ENCODE measurements around the gene DEFB108B.

DNA sequence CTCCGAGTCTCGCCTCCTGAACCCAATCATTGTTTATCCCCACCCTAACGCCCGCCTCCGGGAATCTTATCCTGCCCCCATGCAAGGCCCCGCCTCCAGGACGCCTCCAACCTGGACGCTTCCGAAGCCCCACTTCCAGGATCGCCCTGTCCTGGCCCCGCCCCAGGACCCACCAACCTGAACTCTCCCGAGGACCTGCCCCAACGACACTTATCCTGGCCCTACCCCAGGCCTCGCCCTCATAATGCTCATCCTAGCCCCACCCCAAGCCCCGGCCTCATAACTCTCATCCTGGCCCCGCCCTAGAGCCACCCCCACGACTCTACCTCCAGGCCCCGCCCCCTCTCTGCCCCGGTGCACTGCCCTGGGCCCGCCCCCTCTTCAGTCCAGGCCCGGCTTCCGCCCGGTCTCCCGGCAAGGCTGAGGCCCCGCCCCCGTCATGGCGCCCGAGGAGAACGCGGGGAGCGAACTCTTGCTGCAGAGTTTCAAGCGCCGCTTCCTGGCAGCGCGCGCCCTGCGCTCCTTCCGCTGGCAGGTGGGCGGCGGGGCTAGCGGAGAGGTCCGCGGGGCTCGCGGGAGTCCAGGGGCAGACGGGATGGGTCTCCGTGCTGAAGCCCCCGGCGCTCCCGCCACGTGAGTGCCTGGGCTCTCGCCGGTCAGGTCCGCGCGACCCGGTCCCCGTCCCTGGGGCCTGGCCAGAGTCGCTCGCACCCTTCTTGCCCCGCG is 45.7 kb upstream of the DEFB108B start:
- no peak for TF ChIP-seq ZNF274 (IDR thresholded peaks at IDR 0.05; ENCODE audit: low read length)
- no peak for TF ChIP-seq ZNF274 (tag by site-specific recombination; IDR thresholded peaks at IDR 0.05; ENCODE audit: borderline replicate concordance)
- TF ChIP-seq, protein P1, sequence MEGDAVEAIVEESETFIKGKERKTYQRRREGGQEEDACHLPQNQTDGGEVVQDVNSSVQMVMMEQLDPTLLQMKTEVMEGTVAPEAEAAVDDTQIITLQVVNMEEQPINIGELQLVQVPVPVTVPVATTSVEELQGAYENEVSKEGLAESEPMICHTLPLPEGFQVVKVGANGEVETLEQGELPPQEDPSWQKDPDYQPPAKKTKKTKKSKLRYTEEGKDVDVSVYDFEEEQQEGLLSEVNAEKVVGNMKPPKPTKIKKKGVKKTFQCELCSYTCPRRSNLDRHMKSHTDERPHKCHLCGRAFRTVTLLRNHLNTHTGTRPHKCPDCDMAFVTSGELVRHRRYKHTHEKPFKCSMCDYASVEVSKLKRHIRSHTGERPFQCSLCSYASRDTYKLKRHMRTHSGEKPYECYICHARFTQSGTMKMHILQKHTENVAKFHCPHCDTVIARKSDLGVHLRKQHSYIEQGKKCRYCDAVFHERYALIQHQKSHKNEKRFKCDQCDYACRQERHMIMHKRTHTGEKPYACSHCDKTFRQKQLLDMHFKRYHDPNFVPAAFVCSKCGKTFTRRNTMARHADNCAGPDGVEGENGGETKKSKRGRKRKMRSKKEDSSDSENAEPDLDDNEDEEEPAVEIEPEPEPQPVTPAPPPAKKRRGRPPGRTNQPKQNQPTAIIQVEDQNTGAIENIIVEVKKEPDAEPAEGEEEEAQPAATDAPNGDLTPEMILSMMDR (tag by site-specific recombination; IDR thresholded peaks at IDR 0.05) = no peak
- TF ChIP-seq, protein P2, sequence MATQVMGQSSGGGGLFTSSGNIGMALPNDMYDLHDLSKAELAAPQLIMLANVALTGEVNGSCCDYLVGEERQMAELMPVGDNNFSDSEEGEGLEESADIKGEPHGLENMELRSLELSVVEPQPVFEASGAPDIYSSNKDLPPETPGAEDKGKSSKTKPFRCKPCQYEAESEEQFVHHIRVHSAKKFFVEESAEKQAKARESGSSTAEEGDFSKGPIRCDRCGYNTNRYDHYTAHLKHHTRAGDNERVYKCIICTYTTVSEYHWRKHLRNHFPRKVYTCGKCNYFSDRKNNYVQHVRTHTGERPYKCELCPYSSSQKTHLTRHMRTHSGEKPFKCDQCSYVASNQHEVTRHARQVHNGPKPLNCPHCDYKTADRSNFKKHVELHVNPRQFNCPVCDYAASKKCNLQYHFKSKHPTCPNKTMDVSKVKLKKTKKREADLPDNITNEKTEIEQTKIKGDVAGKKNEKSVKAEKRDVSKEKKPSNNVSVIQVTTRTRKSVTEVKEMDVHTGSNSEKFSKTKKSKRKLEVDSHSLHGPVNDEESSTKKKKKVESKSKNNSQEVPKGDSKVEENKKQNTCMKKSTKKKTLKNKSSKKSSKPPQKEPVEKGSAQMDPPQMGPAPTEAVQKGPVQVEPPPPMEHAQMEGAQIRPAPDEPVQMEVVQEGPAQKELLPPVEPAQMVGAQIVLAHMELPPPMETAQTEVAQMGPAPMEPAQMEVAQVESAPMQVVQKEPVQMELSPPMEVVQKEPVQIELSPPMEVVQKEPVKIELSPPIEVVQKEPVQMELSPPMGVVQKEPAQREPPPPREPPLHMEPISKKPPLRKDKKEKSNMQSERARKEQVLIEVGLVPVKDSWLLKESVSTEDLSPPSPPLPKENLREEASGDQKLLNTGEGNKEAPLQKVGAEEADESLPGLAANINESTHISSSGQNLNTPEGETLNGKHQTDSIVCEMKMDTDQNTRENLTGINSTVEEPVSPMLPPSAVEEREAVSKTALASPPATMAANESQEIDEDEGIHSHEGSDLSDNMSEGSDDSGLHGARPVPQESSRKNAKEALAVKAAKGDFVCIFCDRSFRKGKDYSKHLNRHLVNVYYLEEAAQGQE (tag by site-specific recombination; IDR thresholded peaks at IDR 0.05) = no peak
- TF ChIP-seq, protein P3, sequence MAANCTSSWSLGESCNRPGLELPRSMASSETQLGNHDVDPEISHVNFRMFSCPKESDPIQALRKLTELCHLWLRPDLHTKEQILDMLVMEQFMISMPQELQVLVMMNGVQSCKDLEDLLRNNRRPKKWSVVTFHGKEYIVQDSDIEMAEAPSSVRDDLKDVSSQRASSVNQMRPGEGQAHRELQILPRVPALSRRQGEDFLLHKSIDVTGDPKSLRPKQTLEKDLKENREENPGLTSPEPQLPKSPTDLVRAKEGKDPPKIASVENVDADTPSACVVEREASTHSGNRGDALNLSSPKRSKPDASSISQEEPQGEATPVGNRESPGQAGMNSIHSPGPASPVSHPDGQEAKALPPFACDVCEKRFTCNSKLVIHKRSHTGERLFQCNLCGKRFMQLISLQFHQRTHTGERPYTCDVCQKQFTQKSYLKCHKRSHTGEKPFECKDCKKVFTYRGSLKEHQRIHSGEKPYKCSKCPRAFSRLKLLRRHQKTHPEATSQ (tag by site-specific recombination; IDR thresholded peaks at IDR 0.05) = no peak
- no peak for TF ChIP-seq YY2 (tag by site-specific recombination; IDR thresholded peaks at IDR 0.05)
- TF ChIP-seq, protein P4, sequence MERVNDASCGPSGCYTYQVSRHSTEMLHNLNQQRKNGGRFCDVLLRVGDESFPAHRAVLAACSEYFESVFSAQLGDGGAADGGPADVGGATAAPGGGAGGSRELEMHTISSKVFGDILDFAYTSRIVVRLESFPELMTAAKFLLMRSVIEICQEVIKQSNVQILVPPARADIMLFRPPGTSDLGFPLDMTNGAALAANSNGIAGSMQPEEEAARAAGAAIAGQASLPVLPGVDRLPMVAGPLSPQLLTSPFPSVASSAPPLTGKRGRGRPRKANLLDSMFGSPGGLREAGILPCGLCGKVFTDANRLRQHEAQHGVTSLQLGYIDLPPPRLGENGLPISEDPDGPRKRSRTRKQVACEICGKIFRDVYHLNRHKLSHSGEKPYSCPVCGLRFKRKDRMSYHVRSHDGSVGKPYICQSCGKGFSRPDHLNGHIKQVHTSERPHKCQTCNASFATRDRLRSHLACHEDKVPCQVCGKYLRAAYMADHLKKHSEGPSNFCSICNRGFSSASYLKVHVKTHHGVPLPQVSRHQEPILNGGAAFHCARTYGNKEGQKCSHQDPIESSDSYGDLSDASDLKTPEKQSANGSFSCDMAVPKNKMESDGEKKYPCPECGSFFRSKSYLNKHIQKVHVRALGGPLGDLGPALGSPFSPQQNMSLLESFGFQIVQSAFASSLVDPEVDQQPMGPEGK (tag by site-specific recombination; IDR thresholded peaks at IDR 0.05) = no peak
- TF ChIP-seq ZNF585B (tag by site-specific recombination; IDR thresholded peaks at IDR 0.05) = no peak
- no peak for TF ChIP-seq SCRT1 (tag by site-specific recombination; IDR thresholded peaks at IDR 0.05; ENCODE audit: borderline replicate concordance)
- no peak for TF ChIP-seq ZNF146 (tag by site-specific recombination; IDR thresholded peaks at IDR 0.05)
